Measurements from ENCODE around the gene FSTL4. TPM values are rescaled to one million over a fixed set of nuclear protein-coding genes. Genes with fewer than 3 reads are reported as not detected.

The FSTL4 gene
- polyA plus RNA-seq, 3 donors: not detected

- Histone ChIP-seq H3K4me1 (ENCODE audit: control insufficient read depth in 1 of 2, insufficient read depth in 2 of 2, low read length in 2 of 2) (no peaks in the 10 kb centered on the region), H3K36me3 (replicated peaks in 1 of 2; ENCODE audit: control insufficient read depth in 1 of 2, insufficient read depth in 2 of 2, low read length in 2 of 2) (no peaks in the 10 kb centered on the region), H3K9ac (ENCODE audit: insufficient read depth, low read length, poor library complexity, severe bottlenecking) (no peak overlapping the region), H2AFZ (ENCODE audit: insufficient read depth, low read depth, low read length, poor library complexity, severe bottlenecking) (no peak overlapping the region), H3K4me3 (replicated peaks in 1 of 3; ENCODE audit: low read depth in 2 of 3, low read length in 3 of 3) (no peak overlapping the region), H4K20me1 (ENCODE audit: insufficient read depth, low read length) (no peaks in the 10 kb centered on the region), H3K27me3 (ENCODE audit: control insufficient read depth in 2 of 2, insufficient read depth in 2 of 2, low read length in 2 of 2) (no peaks in the 10 kb centered on the region), H3K4me2 (replicated peaks; ENCODE audit: extremely low read depth, low read length, poor library complexity, severe bottlenecking) (no peak overlapping the region), H3K27ac (ENCODE audit: low read depth in 1 of 2, low read length in 2 of 2) (no peak overlapping the region), H3K9me3 (replicated peaks in 1 of 2; ENCODE audit: control insufficient read depth in 1 of 2, insufficient read depth in 1 of 2, low read length in 2 of 2) (no peaks in the 10 kb centered on the region), H3K79me2 (ENCODE audit: insufficient read depth, low read length) (no peaks in the 10 kb centered on the region)
- no peak for TF ChIP-seq CTCF (IDR thresholded peaks at IDR 0.05)
- H3K36me3 Mint-ChIP-seq: no peaks in the 10 kb centered on the region
- no peak for DNase-seq
- H3K4me3 Mint-ChIP-seq: no peak overlapping the region
- no peaks in the 10 kb centered on the region for H3K9me3 Mint-ChIP-seq
- no peak overlapping the region for H3K27ac Mint-ChIP-seq
- H3K4me1 Mint-ChIP-seq: no peaks in the 10 kb centered on the region
- intact Hi-C loops (cut with micrococcal nuclease): no loop called here
- WGBS (ENCODE audit: insufficient coverage): 90% methylated on average over 3 of the region's 7 CpGs
- no peaks in the 10 kb centered on the region for H3K27me3 Mint-ChIP-seq (ENCODE audit: low read depth in 3 of 3)
These were observed 318.4 kb downstream of the FSTL4 start for GRCh38 chr5:133293960-133294359.

- Mint-ChIP-seq H3K27ac (no peak overlapping the region), H3K4me1 (no peaks in the 10 kb centered on the region), H3K27me3 (ENCODE audit: low read depth in 3 of 3) (no peaks in the 10 kb centered on the region), H3K36me3 (no peaks in the 10 kb centered on the region), H3K9me3 (no peaks in the 10 kb centered on the region), H3K4me3 (no peak overlapping the region)
- Histone ChIP-seq H3K9me3 (replicated peaks in 1 of 2; ENCODE audit: control insufficient read depth in 1 of 2, insufficient read depth in 1 of 2, low read length in 2 of 2) (no peaks in the 10 kb centered on the region), H3K4me2 (replicated peaks; ENCODE audit: extremely low read depth, low read length, poor library complexity, severe bottlenecking) (no peak overlapping the region), H4K20me1 (ENCODE audit: insufficient read depth, low read length) (no peaks in the 10 kb centered on the region), H3K27ac (ENCODE audit: low read depth in 1 of 2, low read length in 2 of 2) (no peak overlapping the region), H3K4me1 (ENCODE audit: control insufficient read depth in 1 of 2, insufficient read depth in 2 of 2, low read length in 2 of 2) (no peaks in the 10 kb centered on the region), H2AFZ (ENCODE audit: insufficient read depth, low read depth, low read length, poor library complexity, severe bottlenecking) (no peak overlapping the region), H3K4me3 (replicated peaks in 1 of 3; ENCODE audit: low read depth in 2 of 3, low read length in 3 of 3) (no peak overlapping the region), H3K9ac (ENCODE audit: insufficient read depth, low read length, poor library complexity, severe bottlenecking) (no peak overlapping the region), H3K27me3 (ENCODE audit: control insufficient read depth in 2 of 2, insufficient read depth in 2 of 2, low read length in 2 of 2) (no peaks in the 10 kb centered on the region), H3K36me3 (replicated peaks in 1 of 2; ENCODE audit: control insufficient read depth in 1 of 2, insufficient read depth in 2 of 2, low read length in 2 of 2) (no peaks in the 10 kb centered on the region), H3K79me2 (ENCODE audit: insufficient read depth, low read length) (no peaks in the 10 kb centered on the region)
- intact Hi-C loops (cut with micrococcal nuclease): no loop called here
- whole genome bisulfite sequencing (ENCODE audit: insufficient coverage): no CpG with 5 or more reads among the region's 2 CpGs
- no peak for TF ChIP-seq CTCF (IDR thresholded peaks at IDR 0.05)
- no peak for DNase-seq
These were observed 320.0 kb downstream of the FSTL4 start for GRCh38 chr5:133292300-133292699.

Measured in CD14-positive monocyte (primary cell).